GM23248 (cell line): ENCODE results near the gene AVPR2. TPM values are rescaled to one million over a fixed set of nuclear protein-coding genes. Genes with fewer than 3 reads are reported as not detected.

ENCODE experiments used
- DNase-seq: peaks from one replicate; pipeline ENCODE4 v3.0.0-alpha.2; 2015
- H2AFZ ChIP-seq: fragments of 200-600 bp; sonication (generic); 2 replicates; pipeline ENCODE4 v1.6.1; 2016; ENCODE audit warnings: antibody characterized with exemption
- H3F3A ChIP-seq: fragments of 200-600 bp; sonication (generic); 2 replicates; pipeline ENCODE4 v1.6.1; 2016; ENCODE audit warnings: mild to moderate bottlenecking, antibody characterized with exemption, mixed run types; ENCODE audit not compliant: insufficient read depth
- H3K27ac ChIP-seq: fragments of 200-600 bp; sonication (generic); 2 replicates; pipeline ENCODE4 v1.5.1; 2016; ENCODE audit warnings: mild to moderate bottlenecking
- H3K27me3 ChIP-seq: fragments of 200-600 bp; sonication (generic); replicated peaks from 2 replicates; pipeline ENCODE4 v1.6.1; 2016; ENCODE audit warnings: mild to moderate bottlenecking; ENCODE audit not compliant: insufficient read depth
- H3K36me3 ChIP-seq: fragments of 200-600 bp; sonication (generic); 2 replicates; pipeline ENCODE4 v1.6.1; 2016; ENCODE audit warnings: low read depth, mild to moderate bottlenecking
- H3K4me1 ChIP-seq: fragments of 200-600 bp; sonication (generic); 2 replicates; pipeline ENCODE4 v1.6.1; 2016; ENCODE audit warnings: mild to moderate bottlenecking; ENCODE audit not compliant: insufficient read depth
- H3K4me2 ChIP-seq: fragments of 200-600 bp; sonication (generic); one replicate; pipeline ENCODE4 v1.6.1; 2016; ENCODE audit warnings: mild to moderate bottlenecking; ENCODE audit not compliant: unreplicated experiment
- H3K4me3 ChIP-seq: fragments of 200-600 bp; sonication (generic); 2 replicates; pipeline ENCODE4 v1.5.1; 2016; ENCODE audit warnings: mild to moderate bottlenecking
- H3K79me2 ChIP-seq: fragments of 200-600 bp; sonication (generic); 2 replicates; pipeline ENCODE4 v1.6.1; 2016; ENCODE audit warnings: mild to moderate bottlenecking; ENCODE audit not compliant: insufficient read depth
- H3K9ac ChIP-seq: fragments of 200-600 bp; sonication (generic); 2 replicates; pipeline ENCODE4 v1.6.1; 2016; ENCODE audit warnings: mild to moderate bottlenecking
- H3K9me2 ChIP-seq: fragments of 200-600 bp; sonication (generic); 2 replicates; pipeline ENCODE4 v1.6.1; 2016; ENCODE audit warnings: mixed run types, mild to moderate bottlenecking, moderate library complexity; ENCODE audit not compliant: insufficient read depth
- H3K9me3 ChIP-seq: fragments of 200-600 bp; sonication (generic); one replicate; pipeline ENCODE4 v1.6.1; 2017; ENCODE audit warnings: low read depth
- H4K20me1 ChIP-seq: fragments of 200-600 bp; sonication (generic); 2 replicates; pipeline ENCODE4 v1.6.0; 2016; ENCODE audit not compliant: insufficient read depth
- EZH2 ChIP-seq: fragments of 200-600 bp; sonication (generic); IDR thresholded peaks from 2 replicates; pipeline ENCODE4 v1.6.1; 2018; ENCODE audit warnings: antibody characterized with exemption, mild to moderate bottlenecking; ENCODE audit not compliant: insufficient read depth, poor library complexity, severe bottlenecking
- EZH2phosphoT487 ChIP-seq: fragments of 200-600 bp; sonication (generic); IDR thresholded peaks from 2 replicates; pipeline ENCODE4 v1.6.1; 2018; ENCODE audit warnings: antibody characterized with exemption, moderate library complexity, mild to moderate bottlenecking, low read depth; ENCODE audit not compliant: insufficient read depth
- WGBS, 2 experiments: methylation state at CpG; one replicate each; pipeline ENCODE4 v1.1.6; 2015 to 2017; ENCODE audit warnings: low lambda C conversion rate in 2 of 2, low coverage in 1 of 2; ENCODE audit errors: missing lambda C conversion rate in 2 of 2; 5-methylcytosine and 5-hydroxymethylcytosine counted together
- in situ Hi-C: fragments of 300-500 bp; cut with MboI; formaldehyde crosslinking; loops from 2 replicates; pipeline ENCODE4 v1.15.0; 2020
- polyA plus RNA-seq: library from polyadenylated mRNA; unstranded; fragments of >200 nt; fragmentation: Nextera tagmentation; extraction: Ambion mirVana; gene quantifications from 2 replicates; pipeline ENCODE4 v1.2.1, GENCODE V29; 2016
- total RNA-seq: library from RNA; depleted of rRNA; stranded (reverse); fragments of >200 nt; shearing (Covaris generic); gene quantifications from 2 replicates; pipeline ENCODE4 v1.2.3, GENCODE V29; 2014

AVPR2 gene
- total and polyA plus RNA-seq, 2 experiments from 2014 or later, result not detected

DNA sequence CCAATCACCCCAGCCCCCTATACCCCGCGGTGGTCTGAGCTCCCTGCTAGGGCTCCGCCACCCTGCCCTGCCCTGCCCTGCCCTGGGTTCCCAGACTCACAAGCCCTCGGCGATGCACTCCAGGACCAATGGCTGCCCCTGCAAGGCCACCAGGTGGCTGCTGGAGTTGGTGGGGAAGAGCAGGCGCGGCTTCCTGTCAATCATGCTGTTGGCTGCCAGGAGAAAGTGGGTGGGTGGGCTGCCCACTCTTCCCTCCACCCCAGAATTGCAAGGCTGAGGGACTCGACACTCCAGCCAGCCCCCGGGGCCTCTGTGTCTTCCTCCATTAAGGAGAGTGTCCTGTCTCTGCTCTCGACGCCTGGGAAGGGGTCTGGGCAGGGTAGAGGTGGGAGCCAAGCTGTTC is 34.2 kb upstream of the AVPR2 start:
- TF ChIP-seq EZH2phosphoT487, result no peak
- Histone ChIP-seq H3K36me3 (no peaks in the 10 kb centered on the region), H3K9me2 (no peaks in the 10 kb centered on the region), H3K79me2 (no peaks in the 10 kb centered on the region), H3F3A (no peaks in the 10 kb centered on the region), H2AFZ (no peak overlapping the region), H3K4me1 (no peaks in the 10 kb centered on the region), H3K4me3 (no peak overlapping the region), H3K4me2 (no peak overlapping the region), H3K27me3 (no peaks in the 10 kb centered on the region), H4K20me1 (no peaks in the 10 kb centered on the region), H3K9ac (no peak overlapping the region), H3K27ac (no peak overlapping the region), H3K9me3 (no peaks in the 10 kb centered on the region)
- no peak for DNase-seq
- 67 to 76% methylated on average over 4 to 8 of the region's 11 CpGs for WGBS, 2 experiments
- in situ Hi-C loops, result no loop called here

DNA sequence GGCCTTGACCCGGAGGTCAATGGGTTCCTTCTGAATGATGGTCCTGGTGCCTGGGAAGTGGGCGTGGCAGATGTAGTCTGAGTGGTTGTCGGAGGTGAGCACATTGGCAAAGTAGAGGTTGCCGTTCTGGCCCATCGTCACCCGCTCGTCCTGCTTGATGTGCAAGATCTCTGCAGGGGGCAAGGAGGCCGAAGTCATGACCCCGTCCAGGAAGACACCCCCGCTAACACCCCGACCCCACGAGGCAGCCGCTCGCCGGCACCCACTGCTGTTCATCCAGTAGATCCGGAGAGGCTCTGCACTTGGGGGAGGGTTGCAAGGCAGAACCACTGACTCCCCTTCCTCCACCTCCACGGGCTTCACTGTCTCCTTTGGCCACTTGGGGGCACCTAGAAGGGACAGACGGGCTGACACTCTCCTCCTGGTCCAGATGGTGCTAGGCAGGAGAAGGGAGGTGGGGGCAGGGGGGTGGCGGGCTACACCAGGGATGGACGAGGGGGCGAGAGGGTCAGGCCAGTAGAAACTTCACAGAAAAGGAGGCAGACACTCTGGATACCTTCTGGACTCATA is 33.6 kb upstream of the AVPR2 start:
- no peak overlapping the region for H3K27ac ChIP-seq
- WGBS, 2 experiments, result 40 to 54% methylated on average over 11 to 12 of the region's 21 CpGs
- no peak overlapping the region for H2AFZ ChIP-seq
- no peaks in the 10 kb centered on the region for H4K20me1 ChIP-seq
- TF ChIP-seq EZH2 (no peak), EZH2phosphoT487 (no peak)
- no peak for DNase-seq
- no peaks in the 10 kb centered on the region for H3K4me1 ChIP-seq
- H3K27me3 ChIP-seq, result no peaks in the 10 kb centered on the region
- no peaks in the 10 kb centered on the region for H3K9me2 ChIP-seq
- no peak overlapping the region for H3K4me2 ChIP-seq
- no peaks in the 10 kb centered on the region for H3K79me2 ChIP-seq
- no peaks in the 10 kb centered on the region for H3K9me3 ChIP-seq
- H3K36me3 ChIP-seq, result no peaks in the 10 kb centered on the region
- no peak overlapping the region for H3K4me3 ChIP-seq
- in situ Hi-C loops, result no loop called here
- no peaks in the 10 kb centered on the region for H3F3A ChIP-seq
- no peak overlapping the region for H3K9ac ChIP-seq

DNA sequence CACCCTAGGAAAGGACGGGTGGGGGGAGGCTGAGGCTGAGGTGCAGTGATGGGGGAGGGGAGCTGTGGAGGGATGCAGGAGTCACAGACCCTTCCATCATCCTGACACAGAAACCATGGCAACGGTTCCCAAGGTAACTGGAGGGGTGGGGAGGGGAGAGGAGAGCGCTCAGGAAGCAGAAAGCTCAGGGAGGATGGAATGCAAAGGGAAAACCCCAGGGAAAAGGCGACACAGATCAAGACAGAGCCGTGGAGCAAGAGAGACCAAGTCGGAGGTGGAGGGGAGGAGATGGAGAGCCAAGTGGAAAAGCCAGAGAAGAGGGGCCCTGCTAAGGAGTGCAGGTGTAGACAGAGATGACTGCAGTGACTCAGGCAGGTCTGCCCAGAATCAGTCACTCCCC is 33.0 kb upstream of the AVPR2 start:
- TF ChIP-seq EZH2 (no peak), EZH2phosphoT487 (no peak)
- H3K4me1 ChIP-seq, result no peaks in the 10 kb centered on the region
- no peak overlapping the region for H3K4me2 ChIP-seq
- DNase-seq, result no peak
- no peaks in the 10 kb centered on the region for H3K36me3 ChIP-seq
- in situ Hi-C loops, result no loop called here
- H3K4me3 ChIP-seq, result no peak overlapping the region
- no peaks in the 10 kb centered on the region for H3K27me3 ChIP-seq
- no peak overlapping the region for H3K27ac ChIP-seq
- H3K9me3 ChIP-seq, result no peaks in the 10 kb centered on the region
- no peaks in the 10 kb centered on the region for H3K79me2 ChIP-seq
- WGBS, 2 experiments, result 0 to 2% methylated on average over 1 to 6 of the region's 6 CpGs
- H3F3A ChIP-seq, result no peaks in the 10 kb centered on the region
- no peak overlapping the region for H3K9ac ChIP-seq
- no peaks in the 10 kb centered on the region for H3K9me2 ChIP-seq
- no peak overlapping the region for H2AFZ ChIP-seq
- H4K20me1 ChIP-seq, result no peaks in the 10 kb centered on the region

DNA sequence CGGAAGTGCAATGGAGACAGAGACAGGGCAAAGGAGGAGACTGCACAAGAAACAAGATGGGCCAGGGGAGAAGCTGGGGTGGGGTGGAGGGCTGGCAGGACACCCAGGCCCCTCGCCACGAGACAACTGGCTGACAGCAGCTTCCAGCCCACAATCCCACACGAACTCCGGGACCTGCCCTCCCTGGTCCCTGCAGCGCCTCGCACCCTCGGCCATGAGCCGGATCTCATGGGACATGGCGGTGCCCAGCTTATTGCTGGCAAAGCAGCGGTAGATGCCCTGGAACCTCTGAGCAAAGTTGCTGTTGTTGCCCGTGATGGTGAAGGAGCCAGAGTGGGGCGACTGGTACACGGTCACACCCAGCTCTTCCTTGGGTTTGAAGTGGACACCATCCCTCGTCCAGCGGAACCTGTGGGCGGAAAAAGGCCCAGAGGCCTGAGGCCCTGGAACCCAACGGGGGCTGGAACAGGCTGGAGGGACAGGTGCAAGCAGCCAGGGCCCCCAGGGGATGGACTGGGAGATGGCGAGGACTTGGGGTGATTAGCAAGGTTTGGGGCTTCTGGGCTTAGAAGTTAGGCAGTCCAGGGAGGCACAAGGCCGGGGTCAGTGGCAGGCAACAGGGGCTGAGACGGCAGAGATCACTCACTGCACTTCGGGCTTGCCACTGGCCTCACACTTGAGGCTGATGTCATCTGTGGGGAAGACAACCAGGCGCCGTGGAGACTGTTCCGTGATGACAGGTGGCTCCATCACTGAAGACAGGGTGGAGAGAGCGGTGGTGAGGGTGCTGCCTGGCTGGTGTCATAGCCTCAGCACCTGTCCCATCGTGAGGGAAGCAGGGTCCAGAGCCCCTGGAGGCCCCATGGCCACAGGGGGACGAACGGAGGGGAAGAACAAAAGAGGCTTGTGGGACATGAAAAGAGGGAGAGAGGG is 32.3 kb upstream of the AVPR2 start:
- H3K27me3 ChIP-seq, result no peaks in the 10 kb centered on the region

More for the DNA sequence above, 32.3 kb upstream of the AVPR2 start:
- no peak for DNase-seq
- in situ Hi-C loops, result no loop called here
- H3K36me3 ChIP-seq, result no peaks in the 10 kb centered on the region
- H3K4me1 ChIP-seq, result no peaks in the 10 kb centered on the region
- no peaks in the 10 kb centered on the region for H3K79me2 ChIP-seq
- no peak for TF ChIP-seq EZH2
- no peak for TF ChIP-seq EZH2phosphoT487
- H3K9ac ChIP-seq, result no peak overlapping the region
- H2AFZ ChIP-seq, result no peak overlapping the region
- no peak overlapping the region for H3K4me2 ChIP-seq
- H3K27ac ChIP-seq, result no peak overlapping the region
- no peaks in the 10 kb centered on the region for H3K9me3 ChIP-seq
- no peak overlapping the region for H3K4me3 ChIP-seq
- H3K9me2 ChIP-seq, result no peaks in the 10 kb centered on the region
- no peaks in the 10 kb centered on the region for H4K20me1 ChIP-seq
- 49% methylated on average over 9 to 25 of the region's 29 CpGs for WGBS, 2 experiments
- H3F3A ChIP-seq, result no peaks in the 10 kb centered on the region
